Measurements from ENCODE around the gene GAS2L1.

The GAS2L1 gene

GRCh38 chr22:29307596-29308147 is 1.2 kb downstream of the GAS2L1 start:
- DNase-seq (ENCODE audit: low read depth): no peak
- H3K4me3 ChIP-seq (ENCODE audit: low read depth, low read length): peak overlapping the region; percentile 86

- no peak overlapping the region for H3K4me3 ChIP-seq (ENCODE audit: low read depth, low read length)
Observed at GRCh38 chr22:29308148-29308790, 1.8 kb downstream of the GAS2L1 start.

GRCh38 chr22:29308791-29309262 is 2.4 kb downstream of the GAS2L1 start:
- no peak for DNase-seq (ENCODE audit: low read depth)

More at GRCh38 chr22:29308148-29308790, 1.8 kb downstream of the GAS2L1 start:
- DNase-seq (ENCODE audit: low read depth): no peak

GRCh38 chr22:29309332-29310064 is 3.0 kb downstream of the GAS2L1 start:
- no peak overlapping the region for H3K4me3 ChIP-seq (ENCODE audit: low read depth, low read length)
- no peak for DNase-seq (ENCODE audit: low read depth)

More at GRCh38 chr22:29308791-29309262, 2.4 kb downstream of the GAS2L1 start:
- no peak overlapping the region for H3K4me3 ChIP-seq (ENCODE audit: low read depth, low read length)

GRCh38 chr22:29310065-29310862 is 3.8 kb downstream of the GAS2L1 start:
- no peak for DNase-seq (ENCODE audit: low read depth)
- H3K4me3 ChIP-seq (ENCODE audit: low read depth, low read length): no peak overlapping the region

- no peak overlapping the region for H3K4me3 ChIP-seq (ENCODE audit: low read depth, low read length)
- peak; percentile 90 for DNase-seq (ENCODE audit: low read depth)
Observed at GRCh38 chr22:29310863-29311339, 4.5 kb downstream of the GAS2L1 start.

- H3K4me3 ChIP-seq (ENCODE audit: low read depth, low read length): no peak overlapping the region
Observed at GRCh38 chr22:29311464-29312217, 5.2 kb downstream of the GAS2L1 start.

GRCh38 chr22:29312218-29313125 is 6.0 kb downstream of the GAS2L1 start:
- no peak for DNase-seq (ENCODE audit: low read depth)

More at GRCh38 chr22:29311464-29312217, 5.2 kb downstream of the GAS2L1 start:
- no peak for DNase-seq (ENCODE audit: low read depth)

GRCh38 chr22:29313126-29313575 is 6.7 kb downstream of the GAS2L1 start:
- no peak overlapping the region for H3K4me3 ChIP-seq (ENCODE audit: low read depth, low read length)
- no peak for DNase-seq (ENCODE audit: low read depth)

More at GRCh38 chr22:29312218-29313125, 6.0 kb downstream of the GAS2L1 start:
- H3K4me3 ChIP-seq (ENCODE audit: low read depth, low read length): no peak overlapping the region

GRCh38 chr22:29313576-29314466 is 7.4 kb downstream of the GAS2L1 start:
- no peak for DNase-seq (ENCODE audit: low read depth)
- H3K4me3 ChIP-seq (ENCODE audit: low read depth, low read length): no peak overlapping the region

GRCh38 chr22:29314537-29315285 is 8.3 kb downstream of the GAS2L1 start:
- no peak for DNase-seq (ENCODE audit: low read depth)
- peak overlapping the region; percentile 29 for H3K4me3 ChIP-seq (ENCODE audit: low read depth, low read length)

GRCh38 chr22:29315286-29316140 is 9.1 kb downstream of the GAS2L1 start, which contains the start of gene RASL10A:
TSS of gene RASL10A (minus strand) at chr22:29315697. CDS start at chr22:29315246, 451 bp downstream.
- H3K4me3 ChIP-seq (ENCODE audit: low read depth, low read length): peak within 1 kb of the TSS; percentile 29
- DNase-seq (ENCODE audit: low read depth): no peak

GRCh38 chr22:29316141-29316828 is 9.8 kb downstream of the GAS2L1 start:
- no peak for DNase-seq (ENCODE audit: low read depth)
- no peak overlapping the region for H3K4me3 ChIP-seq (ENCODE audit: low read depth, low read length)

GRCh38 chr22:29317827-29318454 is 11.5 kb downstream of the GAS2L1 start:
- DNase-seq (ENCODE audit: low read depth): no peak
- H3K4me3 ChIP-seq (ENCODE audit: low read depth, low read length): no peak overlapping the region

Measured in skeletal muscle cell (primary cell).